Uterus (tissue), 2 donors: ENCODE results near the gene P3H2.

Experiments used
- CTCF ChIP-seq, 4 experiments: fragments of 200-600 bp in 2 of 4; fragments of 450-650 bp in 2 of 4; sonication (generic) in 2 of 4; IDR thresholded peaks; one replicate each; pipeline ENCODE4 v1.5.1; 2016 to 2019; ENCODE audit warnings: antibody characterized with exemption in 4 of 4, mild to moderate bottlenecking in 2 of 4, moderate library complexity in 1 of 4
- POLR2A ChIP-seq, 2 donors: fragments of 450-650 bp; IDR thresholded peaks; one replicate each; pipeline ENCODE4 v1.6.1; 2016; ENCODE audit warnings: antibody characterized with exemption in 2 of 2, mild to moderate bottlenecking in 1 of 2, moderate library complexity in 1 of 2

DNA sequence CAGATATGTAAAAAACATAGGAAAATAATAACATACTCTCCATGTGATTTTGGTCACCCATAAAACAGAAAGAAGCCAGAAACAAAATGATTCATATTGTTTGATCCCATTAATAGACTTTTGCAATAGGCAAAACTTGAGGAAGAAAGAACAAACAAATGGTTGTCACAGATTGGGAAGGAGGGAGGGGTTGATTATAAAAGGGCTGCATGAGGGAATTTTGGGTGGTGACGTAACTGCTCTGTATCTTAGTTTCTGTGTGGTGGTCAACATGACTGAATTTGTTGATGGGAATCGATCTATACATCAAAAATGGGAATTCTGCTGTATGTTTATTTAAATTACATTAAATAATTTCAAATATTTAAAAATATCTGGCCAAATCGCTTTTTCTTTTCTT, 86.3 kb downstream of the P3H2 start:
- no peak for TF ChIP-seq CTCF (IDR thresholded peaks at IDR 0.05)
- TF ChIP-seq POLR2A (IDR thresholded peaks at IDR 0.05): no peak
